Endothelial cell (in vitro differentiated cells): ENCODE measurements around the gene GPAM. TPM values are rescaled to one million over a fixed set of nuclear protein-coding genes. Genes with fewer than 3 reads are reported as not detected.
"Not testable (repeated sequence)": the region's sequence is repeated elsewhere in the genome, so short reads cannot be mapped to it uniquely, and the experiment has no call there.

Source experiments
- DNase-seq: peaks from one replicate; pipeline ENCODE4 v3.0.0; 2021; ENCODE audit warnings: low spot score
- H3K27ac Mint-ChIP-seq: one replicate; pipeline ENCODE4 v1.8.0; 2021; ENCODE audit warnings: mixed read lengths, inconsistent platforms; ENCODE audit not compliant: unreplicated experiment
- H3K27me3 Mint-ChIP-seq: one replicate; pipeline ENCODE4 v1.8.0; 2021; ENCODE audit warnings: mild to moderate bottlenecking, moderate library complexity, mixed read lengths, inconsistent platforms; ENCODE audit not compliant: unreplicated experiment
- H3K36me3 Mint-ChIP-seq: one replicate; pipeline ENCODE4 v1.8.0; 2021; ENCODE audit warnings: mild to moderate bottlenecking, low read depth, mixed read lengths, inconsistent platforms; ENCODE audit not compliant: unreplicated experiment
- H3K4me1 Mint-ChIP-seq: one replicate; pipeline ENCODE4 v1.8.0; 2021; ENCODE audit warnings: mild to moderate bottlenecking, mixed read lengths, inconsistent platforms; ENCODE audit not compliant: unreplicated experiment
- H3K4me3 Mint-ChIP-seq: one replicate; pipeline ENCODE4 v1.8.0; 2021; ENCODE audit warnings: mild to moderate bottlenecking, mixed read lengths, inconsistent platforms; ENCODE audit not compliant: unreplicated experiment
- H3K9me3 Mint-ChIP-seq: one replicate; pipeline ENCODE4 v1.8.0; 2021; ENCODE audit warnings: mixed read lengths, inconsistent platforms; ENCODE audit not compliant: unreplicated experiment
- total RNA-seq: library from RNA; stranded (reverse); fragmentation: NEBNext Ultra II Directional; extraction: Animal tissue kit (Norgen Biotek cat#: 25700); gene quantifications from one replicate; pipeline ENCODE4 v1.2.1, GENCODE V29; 2021; ENCODE audit not compliant: unreplicated experiment
- TF ChIP-seq, protein P1 (sequence below): fragments of 200-600 bp; sonication (generic); IDR thresholded peaks from one replicate; pipeline ENCODE4 v1.5.0; 2021; ENCODE audit warnings: antibody characterized with exemption; ENCODE audit not compliant: unreplicated experiment

GPAM gene
- total RNA-seq, 1 donor from 2014 or later, result 11.5 TPM

DNA sequence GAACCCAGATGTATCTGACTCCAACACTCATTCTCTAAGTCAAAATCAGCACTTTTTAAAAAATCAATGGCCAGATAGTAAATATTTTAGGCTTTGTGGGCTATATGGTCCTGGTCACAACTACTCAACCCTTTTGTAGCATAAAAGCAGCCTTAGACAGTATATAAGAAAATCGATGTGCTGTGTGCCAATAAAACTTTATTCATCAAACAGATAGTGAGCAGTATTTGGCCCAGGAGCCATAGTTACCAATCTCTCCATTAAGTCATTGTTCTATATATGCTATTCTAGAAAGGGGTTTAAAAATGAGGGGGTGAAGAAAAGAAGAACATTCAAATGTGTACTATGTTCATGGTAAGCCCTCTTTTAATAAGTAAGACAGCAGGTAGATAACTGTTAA is 18.5 kb upstream of the GPAM start:
- Mint-ChIP-seq H3K36me3 (no peaks in the 10 kb centered on the region), H3K9me3 (no peaks in the 10 kb centered on the region), H3K4me1 (peaks cover 3% of the 10 kb centered on the region), H3K4me3 (no peak overlapping the region), H3K27me3 (peaks cover 7% of the 10 kb centered on the region), H3K27ac (no peak overlapping the region)
- TF ChIP-seq, protein P1, sequence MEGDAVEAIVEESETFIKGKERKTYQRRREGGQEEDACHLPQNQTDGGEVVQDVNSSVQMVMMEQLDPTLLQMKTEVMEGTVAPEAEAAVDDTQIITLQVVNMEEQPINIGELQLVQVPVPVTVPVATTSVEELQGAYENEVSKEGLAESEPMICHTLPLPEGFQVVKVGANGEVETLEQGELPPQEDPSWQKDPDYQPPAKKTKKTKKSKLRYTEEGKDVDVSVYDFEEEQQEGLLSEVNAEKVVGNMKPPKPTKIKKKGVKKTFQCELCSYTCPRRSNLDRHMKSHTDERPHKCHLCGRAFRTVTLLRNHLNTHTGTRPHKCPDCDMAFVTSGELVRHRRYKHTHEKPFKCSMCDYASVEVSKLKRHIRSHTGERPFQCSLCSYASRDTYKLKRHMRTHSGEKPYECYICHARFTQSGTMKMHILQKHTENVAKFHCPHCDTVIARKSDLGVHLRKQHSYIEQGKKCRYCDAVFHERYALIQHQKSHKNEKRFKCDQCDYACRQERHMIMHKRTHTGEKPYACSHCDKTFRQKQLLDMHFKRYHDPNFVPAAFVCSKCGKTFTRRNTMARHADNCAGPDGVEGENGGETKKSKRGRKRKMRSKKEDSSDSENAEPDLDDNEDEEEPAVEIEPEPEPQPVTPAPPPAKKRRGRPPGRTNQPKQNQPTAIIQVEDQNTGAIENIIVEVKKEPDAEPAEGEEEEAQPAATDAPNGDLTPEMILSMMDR, result no peak
- no peak for DNase-seq

GRCh38 chr10:112201334-112201733 is 17.8 kb upstream of the GPAM start:
- H3K4me3 Mint-ChIP-seq, result no peak overlapping the region
- no peaks in the 10 kb centered on the region for H3K9me3 Mint-ChIP-seq
- peaks cover 6% of the 10 kb centered on the region for H3K27me3 Mint-ChIP-seq
- H3K4me1 Mint-ChIP-seq, result peaks cover 3% of the 10 kb centered on the region
- H3K27ac Mint-ChIP-seq, result no peak overlapping the region
- H3K36me3 Mint-ChIP-seq, result no peaks in the 10 kb centered on the region
- TF ChIP-seq, protein P1, result no peak
- no peak for DNase-seq

GRCh38 chr10:112200259-112200658 is 16.7 kb upstream of the GPAM start:
- H3K27ac Mint-ChIP-seq, H3K9me3 Mint-ChIP-seq, H3K4me3 Mint-ChIP-seq, DNase-seq, H3K27me3 Mint-ChIP-seq, H3K36me3 Mint-ChIP-seq, H3K4me1 Mint-ChIP-seq: not testable (repeated sequence)

GRCh38 chr10:112197662-112198061 is 14.1 kb upstream of the GPAM start:
- H3K27me3 Mint-ChIP-seq, H3K36me3 Mint-ChIP-seq, H3K4me3 Mint-ChIP-seq, H3K9me3 Mint-ChIP-seq, DNase-seq, H3K4me1 Mint-ChIP-seq, H3K27ac Mint-ChIP-seq: not testable (repeated sequence)

- Mint-ChIP-seq H3K4me1 (no peaks in the 10 kb centered on the region), H3K4me3 (no peak overlapping the region), H3K36me3 (no peaks in the 10 kb centered on the region), H3K9me3 (no peaks in the 10 kb centered on the region), H3K27ac (no peak overlapping the region), H3K27me3 (no peaks in the 10 kb centered on the region)
- TF ChIP-seq, protein P1, result no peak
- no peak for DNase-seq
Measured at GRCh38 chr10:112195224-112195623, 11.7 kb upstream of the GPAM start.

- no peak for DNase-seq
- Mint-ChIP-seq H3K27me3 (no peaks in the 10 kb centered on the region), H3K9me3 (no peaks in the 10 kb centered on the region), H3K4me3 (no peak overlapping the region), H3K36me3 (no peaks in the 10 kb centered on the region), H3K4me1 (no peaks in the 10 kb centered on the region), H3K27ac (no peak overlapping the region)
- TF ChIP-seq, protein P1, result no peak
Measured at GRCh38 chr10:112191791-112192190, 8.2 kb upstream of the GPAM start.
